K562 (cell line): ENCODE results near the gene DPCD. TPM values are rescaled to one million over a fixed set of nuclear protein-coding genes. Genes with fewer than 3 reads are reported as not detected.
"Not testable (repeated sequence)": the region's sequence is repeated elsewhere in the genome, so short reads cannot be mapped to it uniquely, and the experiment has no call there.

ENCODE experiments used
- ATAC-seq: fragments of 200-7000 bp; cut with Tn5 transposase; 3 replicates; pipeline ENCODE4 v1.9.1; 2020; ENCODE audit warnings: moderate library complexity
- BruUV-seq: library from RNA; stranded (reverse); fragments of 400-500 nt; replicated peaks from 2 replicates; lab custom pipeline; 2021; lab: Mats Ljungman, UMichigan
- CTCF ChIA-PET: fragments of 300-600 bp; formaldehyde crosslinking; extraction: SDS; loops from one replicate; lab custom pipeline; 2021; ENCODE audit warnings: low intra/inter-chr PET ratio; lab: Yijun Ruan, JAX
- POLR2A ChIA-PET: fragments of 300-600, 350-650 bp; sonication (Branson Sonifier 250); formaldehyde crosslinking; extraction: SDS; loops from one replicate; lab custom pipeline; 2021; ENCODE audit warnings: antibody characterized with exemption, inconsistent platforms; lab: Yijun Ruan, JAX
- DNase-seq, 4 experiments: peaks; one replicate each; pipeline versions ENCODE4 v3.0.0 to v3.0.0-alpha.2; 2011 to 2018; ENCODE audit warnings: low spot score in 3 of 4, mixed read lengths in 3 of 4; ENCODE audit errors: extremely low read depth in 1 of 4
- FAIRE-seq: peaks from 2 replicates; lab custom pipeline; 2011; peaks lifted over from hg19 to GRCh38; lab: Jason Lieb, UNC
- H2AFZ ChIP-seq: 2 replicates; pipeline ENCODE4 v1.6.0; 2011; ENCODE audit warnings: low read depth, low read length, control low read depth, inconsistent platforms
- H3K27ac ChIP-seq: fragments of 200-600 bp; 3 replicates; pipeline ENCODE4 v1.8.0; 2011; ENCODE audit warnings: low read depth, mild to moderate bottlenecking, control low read depth, inconsistent platforms, low read length, moderate library complexity, mixed read lengths; ENCODE audit errors: extremely low read depth
- H3K27me3 ChIP-seq, 2 experiments: fragments of 300-600 bp in 1 of 2; 2 replicates in 1 of 2; 3 replicates in 1 of 2; pipeline versions ENCODE4 v1.6.0 to v1.8.0; 2011; ENCODE audit warnings: inconsistent platforms in 2 of 2, low read length in 2 of 2, mild to moderate bottlenecking in 1 of 2, mixed read lengths in 1 of 2, moderate library complexity in 1 of 2; ENCODE audit not compliant: control insufficient read depth in 2 of 2, insufficient read depth in 2 of 2
- H3K36me3 ChIP-seq: fragments of 300-600 bp; 3 replicates; pipeline ENCODE4 v1.8.0; 2011; ENCODE audit warnings: mild to moderate bottlenecking, low read length, inconsistent platforms; ENCODE audit not compliant: control insufficient read depth, insufficient read depth
- H3K4me1 ChIP-seq, 2 experiments: fragments of 200-600 bp in 1 of 2; replicated peaks in 1 of 2; 2 replicates in 1 of 2; 3 replicates in 1 of 2; pipeline versions ENCODE4 v1.5.1 to v1.8.0; 2011; ENCODE audit warnings: inconsistent platforms in 2 of 2, low read length in 2 of 2, mild to moderate bottlenecking in 1 of 2, mixed read lengths in 1 of 2, moderate library complexity in 1 of 2; ENCODE audit not compliant: control insufficient read depth in 2 of 2, insufficient read depth in 2 of 2
- H3K4me2 ChIP-seq: 2 replicates; pipeline ENCODE4 v1.6.1; 2011; ENCODE audit warnings: low read length, control low read depth, inconsistent platforms, mixed read lengths; ENCODE audit not compliant: insufficient read depth
- H3K4me3 ChIP-seq: fragments of 200-600 bp; sonication (generic), shearing (Covaris generic); 2 replicates; pipeline ENCODE4 v1.5.1; 2016; ENCODE audit warnings: control low read depth, inconsistent platforms
- H3K79me2 ChIP-seq: fragments of 200-600 bp; 3 replicates; pipeline ENCODE4 v1.8.0; 2011; ENCODE audit warnings: low read length, inconsistent platforms; ENCODE audit not compliant: control insufficient read depth, insufficient read depth
- H3K9ac ChIP-seq, 2 experiments: 2 replicates each; pipeline versions ENCODE4 v1.6.0 to v1.6.1; 2011; ENCODE audit warnings: low read depth in 2 of 2, low read length in 2 of 2, control low read depth in 1 of 2, inconsistent platforms in 1 of 2, mild to moderate bottlenecking in 1 of 2, mixed read lengths in 1 of 2; ENCODE audit not compliant: insufficient read depth in 1 of 2
- H3K9me1 ChIP-seq: one replicate; pipeline ENCODE4 v1.6.0; 2011; ENCODE audit warnings: inconsistent platforms, mild to moderate bottlenecking, low read length, moderate library complexity; ENCODE audit not compliant: control insufficient read depth, insufficient read depth
- H3K9me3 ChIP-seq: replicated peaks from 2 replicates; pipeline ENCODE4 v1.5.1; 2011; ENCODE audit warnings: low read depth, low read length, inconsistent platforms; ENCODE audit not compliant: control insufficient read depth, insufficient read depth
- H4K20me1 ChIP-seq: replicated peaks from 2 replicates; pipeline ENCODE4 v1.6.1; 2011; ENCODE audit warnings: low read length, inconsistent platforms, mixed read lengths; ENCODE audit not compliant: control insufficient read depth, insufficient read depth
- LEF1 ChIP-seq: fragments of 450-650 bp; IDR thresholded peaks from 2 replicates; pipeline ENCODE4 v1.6.1; 2016; ENCODE audit warnings: mild to moderate bottlenecking
- NFIX ChIP-seq: fragments of 250-450 bp; sonication (Bioruptor Pico); IDR thresholded peaks from 2 replicates; pipeline ENCODE4 v1.4.0; 2020; ENCODE audit warnings: low read depth, mild to moderate bottlenecking, moderate library complexity
- POU5F1 ChIP-seq: fragments of 150-350 bp; IDR thresholded peaks from 2 replicates; pipeline ENCODE4 v1.6.1; 2014; ENCODE audit warnings: borderline replicate concordance, low read length, low read depth, mild to moderate bottlenecking; ENCODE audit not compliant: partially characterized antibody
- ZKSCAN8 ChIP-seq: fragments of 200-800 bp; sonication (Bioruptor generic); IDR thresholded peaks from 2 replicates; pipeline ENCODE4 v1.6.1; 2016; ENCODE audit warnings: missing genetic modification characterization, missing compliant biosample characterization
- ZNF695 ChIP-seq: fragments of 450-650 bp; formaldehyde crosslinking; IDR thresholded peaks from 2 replicates; pipeline ENCODE4 v1.4.0; 2020; ENCODE audit warnings: mild to moderate bottlenecking, moderate library complexity
- ZNF740 ChIP-seq, 3 experiments: fragments of 200-800 bp in 1 of 3; sonication (Bioruptor generic) in 1 of 3; sonication (generic) in 1 of 3; formaldehyde crosslinking in 1 of 3; IDR thresholded peaks; 2 replicates each; pipeline versions ENCODE4 v1.6.1 to v1.8.0; 2016 to 2022; ENCODE audit warnings: mild to moderate bottlenecking in 2 of 3, missing compliant biosample characterization in 2 of 3, missing genetic modification characterization in 2 of 3, missing genetic modification reagents in 1 of 3
- WGBS: fragments of 100-300 bp; shearing (Covaris generic); methylation state at CpG from one replicate; pipeline ENCODE4 v1.1.6; 2016; ENCODE audit warnings: low coverage, mixed read lengths; ENCODE audit not compliant: insufficient coverage; ENCODE audit errors: missing lambda C conversion rate; 5-methylcytosine and 5-hydroxymethylcytosine counted together
- in situ Hi-C: fragments of 300-500 bp; cut with MboI; formaldehyde crosslinking; loops from 4 replicates; pipeline ENCODE4 v1.15.0; 2018; ENCODE audit warnings: inconsistent platforms, mixed read lengths
- intact Hi-C: fragments of 100-400 bp; cut with micrococcal nuclease; formaldehyde crosslinking; loops from 2 replicates; pipeline ENCODE4 v1.14.2; 2022
- polyA plus RNA-seq, 8 experiments: library from polyadenylated mRNA; depleted of rRNA in 4 of 8; stranded (reverse) in 5 of 8; unstranded in 3 of 8; fragments of >200 nt; fragmentation: Nextera tagmentation in 2 of 8; fragmentation: Illumina TruSeq in 1 of 8; extraction: Ambion mirVana in 2 of 8; extraction: Trizol in 1 of 8; gene quantifications; 2 replicates each; pipeline versions ENCODE4 v1.2.1 to v1.2.3, GENCODE V29; 2011 to 2014; ENCODE audit warnings: inconsistent platforms in 1 of 8, missing spikeins in 1 of 8
- total RNA-seq, 7 experiments: library from RNA; depleted of rRNA in 6 of 7; stranded (reverse); fragments of >200 nt in 6 of 7; fragmentation: Illumina TruSeq in 2 of 7; extraction: Trizol in 2 of 7; gene quantifications; 2 replicates each; pipeline versions ENCODE4 v1.2.1 to v1.2.3, GENCODE V29; 2011 to 2021; ENCODE audit warnings: low replicate concordance in 1 of 7
- TF ChIP-seq, protein P1 (sequence below): sonication (generic); formaldehyde crosslinking; IDR thresholded peaks from 2 replicates; pipeline ENCODE4 v1.8.0; 2022; ENCODE audit warnings: mild to moderate bottlenecking, low read depth, missing genetic modification reagents

DPCD gene
- total and polyA plus RNA-seq, 9 of the 15 experiments (the other 6 are each of a cell fraction or from before 2014, with no cell fraction given), result 12.1 to 45.2 (median 20.0) TPM

- no peaks in the 10 kb centered on the region for H3K9me3 ChIP-seq
- H3K4me1 ChIP-seq, result no peaks in the 10 kb centered on the region
- no peaks in the 10 kb centered on the region for H3K27me3 ChIP-seq
- BruUV-seq, result no TSS peak
- H3K36me3 ChIP-seq, result no peaks in the 10 kb centered on the region
- H3K27ac ChIP-seq, result no peak overlapping the region
- 37% methylated on average over 7 of the region's 8 CpGs for WGBS
- ATAC-seq (no peak), FAIRE-seq (no peak), DNase-seq (no peak)
- H3K9ac ChIP-seq, result no peak overlapping the region
- no peaks in the 10 kb centered on the region for H4K20me1 ChIP-seq
- CTCF ChIA-PET, result no interaction called here
- no peak overlapping the region for H3K4me2 ChIP-seq
- no peaks in the 10 kb centered on the region for H3K9me1 ChIP-seq
- no peak overlapping the region for H2AFZ ChIP-seq
- H3K79me2 ChIP-seq, result no peaks in the 10 kb centered on the region
- intact Hi-C loops, result no loop called here
- TF ChIP-seq LEF1 (no peak), ZNF695 (CRISPR knock-in tag) (no peak), ZKSCAN8 (no peak), ZNF740 (CRISPR knock-in tag; IDR thresholded peaks at IDR 0.05) (no peak), ZNF740 (tag; IDR thresholded peaks at IDR 0.05) (no peak), POU5F1 (no peak), NFIX (CRISPR knock-in tag) (no peak)
- TF ChIP-seq, protein P1, sequence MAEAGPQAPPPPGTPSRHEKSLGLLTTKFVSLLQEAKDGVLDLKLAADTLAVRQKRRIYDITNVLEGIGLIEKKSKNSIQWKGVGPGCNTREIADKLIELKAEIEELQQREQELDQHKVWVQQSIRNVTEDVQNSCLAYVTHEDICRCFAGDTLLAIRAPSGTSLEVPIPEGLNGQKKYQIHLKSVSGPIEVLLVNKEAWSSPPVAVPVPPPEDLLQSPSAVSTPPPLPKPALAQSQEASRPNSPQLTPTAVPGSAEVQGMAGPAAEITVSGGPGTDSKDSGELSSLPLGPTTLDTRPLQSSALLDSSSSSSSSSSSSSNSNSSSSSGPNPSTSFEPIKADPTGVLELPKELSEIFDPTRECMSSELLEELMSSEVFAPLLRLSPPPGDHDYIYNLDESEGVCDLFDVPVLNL (CRISPR knock-in tag), result no peak
- POLR2A ChIA-PET, result no interaction called here
- H3K4me3 ChIP-seq, result no peak overlapping the region
- in situ Hi-C loops, result no loop called here
Observed at GRCh38 chr10:101631821-101632475, 43.8 kb downstream of the DPCD start.

DNA sequence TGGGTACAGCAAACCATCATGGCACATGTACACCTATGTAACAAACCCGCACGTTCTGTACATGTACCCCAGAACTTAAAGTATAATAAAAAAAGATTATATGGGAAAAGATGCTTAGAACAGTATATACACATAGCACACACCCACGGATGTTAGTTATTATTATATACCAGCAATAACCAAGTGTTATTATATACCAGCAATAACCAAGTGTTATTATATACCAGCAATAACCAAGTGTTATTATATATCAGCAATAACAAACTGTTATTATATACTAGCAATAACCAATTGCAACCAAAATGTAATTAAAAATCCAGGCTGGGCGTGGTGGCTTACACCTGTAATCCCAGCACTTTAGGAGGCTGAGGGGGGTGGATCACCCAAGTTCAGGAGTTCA lies 45.4 kb downstream of the DPCD start:
- H3K27ac ChIP-seq, ATAC-seq, FAIRE-seq, H3K9me3 ChIP-seq, POLR2A ChIA-PET, H3K9me1 ChIP-seq, CTCF ChIA-PET, H2AFZ ChIP-seq, H3K36me3 ChIP-seq, H3K27me3 ChIP-seq, H3K4me2 ChIP-seq, intact Hi-C loops, in situ Hi-C loops, H4K20me1 ChIP-seq, H3K79me2 ChIP-seq, H3K4me3 ChIP-seq, H3K4me1 ChIP-seq, H3K9ac ChIP-seq, DNase-seq, BruUV-seq: not testable (repeated sequence)
- 45% methylated on average over 4 of the region's 4 CpGs for WGBS
